Naive thymus-derived CD4-positive, alpha-beta T cell (primary cell): ENCODE measurements around the gene PTBP2. TPM values are rescaled to one million over a fixed set of nuclear protein-coding genes. Genes with fewer than 3 reads are reported as not detected.

Source experiments
- ATAC-seq: fragments of 150-1000 bp; cut with Tn5 transposase; 2 replicates; pipeline ENCODE4 v1.10.0; 2021; ENCODE audit warnings: mild to moderate bottlenecking, moderate library complexity
- CTCF ChIA-PET: fragments of 350-600 bp; sonication (Branson Sonifier 250); formaldehyde crosslinking; loops from one replicate; lab custom pipeline; 2021; ENCODE audit warnings: antibody characterized with exemption; lab: Charles Lee
- POLR2A ChIA-PET: fragments of 350-600 bp; sonication (Branson Sonifier 250); formaldehyde crosslinking; loops from one replicate; lab custom pipeline; 2021; ENCODE audit warnings: antibody characterized with exemption, inconsistent platforms; lab: Charles Lee
- DNase-seq, 9 donors: peaks; one replicate each; pipeline versions ENCODE4 v3.0.0 to v3.0.0-alpha.2; 2020 to 2022; ENCODE audit warnings: mixed read lengths in 1 of 9
- H3K27ac ChIP-seq: one replicate; pipeline ENCODE4 v1.7.0; 2013; ENCODE audit warnings: mild to moderate bottlenecking, low read depth, low read length, moderate library complexity
- H3K27me3 ChIP-seq, 2 donors: one replicate each; pipeline ENCODE4 v1.7.0; 2013; ENCODE audit warnings: low read length in 2 of 2, mild to moderate bottlenecking in 2 of 2, moderate library complexity in 2 of 2; ENCODE audit not compliant: control insufficient read depth in 2 of 2, insufficient read depth in 2 of 2
- H3K36me3 ChIP-seq, 3 experiments: 1 replicate in 2 of 3; 2 replicates in 1 of 3; pipeline ENCODE4 v1.7.0; 2013; ENCODE audit warnings: low read length in 3 of 3, mild to moderate bottlenecking in 3 of 3, moderate library complexity in 1 of 3; ENCODE audit not compliant: insufficient read depth in 3 of 3, control insufficient read depth in 2 of 3
- H3K4me1 ChIP-seq, 2 donors: one replicate each; pipeline ENCODE4 v1.7.0; 2013; ENCODE audit warnings: low read length in 2 of 2, mild to moderate bottlenecking in 2 of 2, moderate library complexity in 1 of 2; ENCODE audit not compliant: control insufficient read depth in 2 of 2, insufficient read depth in 2 of 2
- H3K4me3 ChIP-seq: 2 replicates; pipeline ENCODE4 v1.7.0; 2013; ENCODE audit warnings: mild to moderate bottlenecking, low read length
- H3K9me3 ChIP-seq, 3 experiments: 1 replicate in 2 of 3; 2 replicates in 1 of 3; pipeline ENCODE4 v1.7.0; 2013; ENCODE audit warnings: low read length in 3 of 3; ENCODE audit not compliant: control insufficient read depth in 2 of 3
- H3K27ac Mint-ChIP-seq, 9 donors: one replicate each; pipeline ENCODE4 v1.8.0; 2020 to 2022; ENCODE audit warnings: mixed read lengths in 9 of 9, mild to moderate bottlenecking in 8 of 9, moderate library complexity in 5 of 9, inconsistent platforms in 2 of 9
- H3K27me3 Mint-ChIP-seq, 5 donors: one replicate each; pipeline ENCODE4 v1.8.0; 2021 to 2022; ENCODE audit warnings: mixed read lengths in 5 of 5, mild to moderate bottlenecking in 1 of 5
- H3K36me3 Mint-ChIP-seq, 5 donors: one replicate each; pipeline ENCODE4 v1.8.0; 2020 to 2022; ENCODE audit warnings: mixed read lengths in 5 of 5, mild to moderate bottlenecking in 3 of 5, inconsistent platforms in 1 of 5
- H3K4me1 Mint-ChIP-seq, 7 donors: one replicate each; pipeline ENCODE4 v1.8.0; 2020 to 2022; ENCODE audit warnings: mixed read lengths in 7 of 7, mild to moderate bottlenecking in 3 of 7, inconsistent platforms in 1 of 7
- H3K4me3 Mint-ChIP-seq, 10 donors: one replicate each; pipeline ENCODE4 v1.8.0; 2020 to 2022; ENCODE audit warnings: mild to moderate bottlenecking in 10 of 10, mixed read lengths in 10 of 10, moderate library complexity in 6 of 10, inconsistent platforms in 2 of 10
- H3K9me3 Mint-ChIP-seq, 11 donors: one replicate each; pipeline ENCODE4 v1.8.0; 2020 to 2022; ENCODE audit warnings: mixed read lengths in 11 of 11, mild to moderate bottlenecking in 4 of 11, inconsistent platforms in 1 of 11, moderate library complexity in 1 of 11
- intact Hi-C, 2 donors: fragments of 100-400 bp; cut with micrococcal nuclease; formaldehyde crosslinking; loops; one replicate each; pipeline ENCODE4 v1.15.1; 2023
- polyA plus RNA-seq, 2 donors: library from polyadenylated mRNA; unstranded; fragments of 300-500 nt; fragmentation: Illumina TruSeq; gene quantifications; one replicate each; pipeline ENCODE4 v1.2.3, GENCODE V29; 2021
- total RNA-seq, 6 experiments: library from RNA in 5 of 6; stranded (reverse) in 5 of 6; gene quantifications; 1 replicate in 5 of 6; 2 replicates in 1 of 6; pipeline ENCODE4 v1.2.3 and lab custom pipeline; 2021 to 2026

PTBP2 gene
- total and polyA plus RNA-seq, 7 experiments from 2014 or later, result 2.8 to 32.6 (median 23.4) TPM

- H3K4me1 Mint-ChIP-seq, result peaks cover 3 to 38% (median 8%) of the 10 kb centered on the region in 7 donors
- H3K27ac Mint-ChIP-seq, result no peak overlapping the region
- peaks cover 0 to 16% (median 7%) of the 10 kb centered on the region in 11 donors for H3K9me3 Mint-ChIP-seq
- no peaks in the 10 kb centered on the region for H3K4me1 ChIP-seq
- H3K36me3 ChIP-seq, result no peaks in the 10 kb centered on the region
- POLR2A ChIA-PET, result no interaction called here
- CTCF ChIA-PET, result no interaction called here
- H3K4me3 Mint-ChIP-seq, result no peak overlapping the region
- peaks cover 8 to 37% (median 22%) of the 10 kb centered on the region in 5 donors for H3K36me3 Mint-ChIP-seq
- H3K27ac ChIP-seq, result no peak overlapping the region
- DNase-seq (no peak), ATAC-seq (no peak)
- H3K27me3 ChIP-seq, result no peaks in the 10 kb centered on the region
- H3K27me3 Mint-ChIP-seq, result no peaks in the 10 kb centered on the region
- H3K9me3 ChIP-seq, result no peaks in the 10 kb centered on the region
- no peak overlapping the region for H3K4me3 ChIP-seq
- intact Hi-C loops, result no loop called here
These were observed 42.9 kb downstream of the PTBP2 start for GRCh38 chr1:96764469-96764868.

- ATAC-seq (no peak), DNase-seq (no peak)
- H3K9me3 ChIP-seq, result no peaks in the 10 kb centered on the region
- no peaks in the 10 kb centered on the region for H3K4me1 ChIP-seq
- H3K36me3 Mint-ChIP-seq, result peaks cover 8 to 45% (median 26%) of the 10 kb centered on the region in 5 donors
- no peaks in the 10 kb centered on the region for H3K9me3 Mint-ChIP-seq
- no peaks in the 10 kb centered on the region for H3K27me3 ChIP-seq
- H3K4me3 Mint-ChIP-seq, result no peak overlapping the region
- H3K27ac Mint-ChIP-seq, result no peak overlapping the region
- intact Hi-C loops, result loop anchor here in 1 of 2 donors (5.0 kb wide), 1 partner anchor 50 kb away; the partner anchor contains the start of gene PTBP2
- CTCF ChIA-PET, result no interaction called here
- no peak overlapping the region for H3K4me3 ChIP-seq
- no peak overlapping the region for H3K27ac ChIP-seq
- H3K27me3 Mint-ChIP-seq, result no peaks in the 10 kb centered on the region
- POLR2A ChIA-PET, result no interaction called here
- peaks cover 0 to 15% (median 3%) of the 10 kb centered on the region in 3 experiments for H3K36me3 ChIP-seq
- H3K4me1 Mint-ChIP-seq, result peaks cover 0 to 27% (median 1%) of the 10 kb centered on the region in 7 donors
These were observed 50.3 kb downstream of the PTBP2 start for GRCh38 chr1:96771847-96772246.

- Histone ChIP-seq H3K9me3 (no peaks in the 10 kb centered on the region), H3K4me3 (no peak overlapping the region), H3K4me1 (no peaks in the 10 kb centered on the region), H3K36me3 (peaks cover 0 to 15% (median 3%) of the 10 kb centered on the region in 3 experiments), H3K27me3 (no peaks in the 10 kb centered on the region), H3K27ac (no peak overlapping the region)
- ChIA-PET POLR2A (no interaction called here), CTCF (no interaction called here)
- H3K36me3 Mint-ChIP-seq, result peaks cover 8 to 45% (median 28%) of the 10 kb centered on the region in 5 donors
- H3K4me3 Mint-ChIP-seq, result no peak overlapping the region
- intact Hi-C loops, result loop anchor here in 1 of 2 donors (5.0 kb wide), 1 partner anchor 50 kb away; the partner anchor contains the start of gene PTBP2
- peaks cover 0 to 25% (median 0%) of the 10 kb centered on the region in 7 donors for H3K4me1 Mint-ChIP-seq
- no peak overlapping the region for H3K27ac Mint-ChIP-seq
- DNase-seq (no peak), ATAC-seq (no peak)
- no peaks in the 10 kb centered on the region for H3K9me3 Mint-ChIP-seq
- no peaks in the 10 kb centered on the region for H3K27me3 Mint-ChIP-seq
These were observed 50.8 kb downstream of the PTBP2 start for GRCh38 chr1:96772349-96772748.

GRCh38 chr1:96772972-96773371, 51.4 kb downstream of the PTBP2 start:
- Histone ChIP-seq H3K4me3 (no peak overlapping the region), H3K27ac (no peak overlapping the region), H3K36me3 (peaks cover 0 to 15% (median 3%) of the 10 kb centered on the region in 3 experiments), H3K27me3 (no peaks in the 10 kb centered on the region), H3K4me1 (no peaks in the 10 kb centered on the region), H3K9me3 (no peaks in the 10 kb centered on the region)
- Mint-ChIP-seq H3K27ac (peak overlapping the region in 1 of 9 donors; percentile 42), H3K36me3 (peaks cover 8 to 38% (median 30%) of the 10 kb centered on the region in 5 donors), H3K9me3 (no peaks in the 10 kb centered on the region), H3K4me3 (no peak overlapping the region), H3K27me3 (no peaks in the 10 kb centered on the region), H3K4me1 (peaks cover 0 to 19% (median 0%) of the 10 kb centered on the region in 7 donors)
- ATAC-seq, result no peak
- intact Hi-C loops, result loop anchor here in 1 of 2 donors (5.0 kb wide), 1 partner anchor 51 kb away; the partner anchor contains the start of gene PTBP2
- CTCF ChIA-PET, result no interaction called here
- DNase-seq, result no peak
- POLR2A ChIA-PET, result no interaction called here

GRCh38 chr1:96782206-96782605, 60.6 kb downstream of the PTBP2 start:
- intact Hi-C loops, result no loop called here
- Mint-ChIP-seq H3K27me3 (no peaks in the 10 kb centered on the region), H3K4me3 (no peak overlapping the region), H3K27ac (no peak overlapping the region), H3K4me1 (peaks cover 0 to 2% (median 0%) of the 10 kb centered on the region in 7 donors), H3K9me3 (no peaks in the 10 kb centered on the region), H3K36me3 (peaks cover 0 to 52% (median 29%) of the 10 kb centered on the region in 5 donors)
- Histone ChIP-seq H3K4me1 (no peaks in the 10 kb centered on the region), H3K4me3 (no peak overlapping the region), H3K9me3 (no peaks in the 10 kb centered on the region), H3K27me3 (no peaks in the 10 kb centered on the region), H3K36me3 (peaks cover 0 to 41% (median 0%) of the 10 kb centered on the region in 3 experiments), H3K27ac (no peak overlapping the region)
- no peak for ATAC-seq
- CTCF ChIA-PET, result no interaction called here
- DNase-seq, result no peak
- POLR2A ChIA-PET, result no interaction called here

GRCh38 chr1:96782856-96783255, 61.3 kb downstream of the PTBP2 start:
- ATAC-seq, result no peak
- ChIA-PET CTCF (no interaction called here), POLR2A (no interaction called here)
- H3K27me3 ChIP-seq, result no peaks in the 10 kb centered on the region
- intact Hi-C loops, result no loop called here
- peaks cover 0 to 2% (median 0%) of the 10 kb centered on the region in 7 donors for H3K4me1 Mint-ChIP-seq
- H3K27ac ChIP-seq, result no peak overlapping the region
- H3K4me3 Mint-ChIP-seq, result no peak overlapping the region
- peaks cover 0 to 52% (median 32%) of the 10 kb centered on the region in 5 donors for H3K36me3 Mint-ChIP-seq
- DNase-seq, result no peak
- peak overlapping the region in 1 of 9 donors; percentile 24 for H3K27ac Mint-ChIP-seq
- peaks cover 0 to 42% (median 0%) of the 10 kb centered on the region in 3 experiments for H3K36me3 ChIP-seq
- no peaks in the 10 kb centered on the region for H3K27me3 Mint-ChIP-seq
- H3K4me1 ChIP-seq, result no peaks in the 10 kb centered on the region
- H3K4me3 ChIP-seq, result no peak overlapping the region
- H3K9me3 Mint-ChIP-seq, result no peaks in the 10 kb centered on the region
- H3K9me3 ChIP-seq, result no peaks in the 10 kb centered on the region

- Histone ChIP-seq H3K36me3 (peaks cover 0 to 14% (median 6%) of the 10 kb centered on the region in 3 experiments), H3K4me3 (no peak overlapping the region), H3K27me3 (no peaks in the 10 kb centered on the region), H3K4me1 (no peaks in the 10 kb centered on the region), H3K9me3 (no peaks in the 10 kb centered on the region), H3K27ac (no peak overlapping the region)
- no peak for DNase-seq
- no peak for ATAC-seq
- Mint-ChIP-seq H3K36me3 (peaks cover 0 to 51% (median 44%) of the 10 kb centered on the region in 5 donors), H3K4me3 (no peak overlapping the region), H3K27ac (no peak overlapping the region), H3K4me1 (peaks cover 0 to 4% (median 0%) of the 10 kb centered on the region in 7 donors), H3K27me3 (no peaks in the 10 kb centered on the region), H3K9me3 (no peaks in the 10 kb centered on the region)
- CTCF ChIA-PET, result no interaction called here
- POLR2A ChIA-PET, result no interaction called here
- intact Hi-C loops, result no loop called here
These were observed 69.0 kb downstream of the PTBP2 start for GRCh38 chr1:96790599-96790998.
